Stomach (tissue), 9 donors: Measurements from ENCODE around the gene MIPOL1. TPM values are rescaled to one million over a fixed set of nuclear protein-coding genes. Genes with fewer than 3 reads are reported as not detected.

Experiments used
- DNase-seq, 2 donors: peaks; one replicate each; pipeline versions ENCODE4 v3.0.0 to v3.0.0-alpha.2; 2013 to 2019
- H3K27ac ChIP-seq, 5 donors: fragments of 200-600 bp in 4 of 5; sonication (generic) in 4 of 5; one replicate each; pipeline ENCODE4 v1.5.1; 2013 to 2019; ENCODE audit warnings: mild to moderate bottlenecking in 1 of 5, moderate library complexity in 1 of 5
- H3K27me3 ChIP-seq, 3 donors: fragments of 200-600 bp; sonication (generic); one replicate each; pipeline ENCODE4 v1.5.1; 2017 to 2019; ENCODE audit warnings: mixed run types in 1 of 3
- H3K36me3 ChIP-seq, 4 donors: fragments of 200-600 bp; sonication (generic); 1 replicate in 3 of 4; 2 replicates in 1 of 4; pipeline ENCODE4 v1.5.1; 2016 to 2019
- H3K4me1 ChIP-seq, 4 donors: fragments of 200-600 bp; sonication (generic); one replicate each; pipeline ENCODE4 v1.5.1; 2016 to 2019
- H3K4me3 ChIP-seq, 4 donors: fragments of 200-600 bp; sonication (generic) in 3 of 4; one replicate each; pipeline ENCODE4 v1.5.1; 2016 to 2019; ENCODE audit warnings: mild to moderate bottlenecking in 1 of 4
- H3K9me3 ChIP-seq, 4 donors: fragments of 200-600 bp; sonication (generic); one replicate each; pipeline ENCODE4 v1.5.1; 2016 to 2019
- EP300 ChIP-seq: sonication (generic); formaldehyde crosslinking; IDR thresholded peaks from one replicate; pipeline ENCODE4 v1.6.1; 2017; ENCODE audit warnings: antibody characterized with exemption
- POLR2A ChIP-seq, 4 donors: fragments of 450-650 bp; IDR thresholded peaks; one replicate each; pipeline ENCODE4 v1.6.1; 2016; ENCODE audit warnings: antibody characterized with exemption in 4 of 4, control low read depth in 2 of 4, mild to moderate bottlenecking in 1 of 4, moderate library complexity in 1 of 4
- POLR2AphosphoS5 ChIP-seq, 3 donors: sonication (generic); formaldehyde crosslinking; IDR thresholded peaks; one replicate each; pipeline ENCODE4 v1.6.1; 2016; ENCODE audit warnings: antibody characterized with exemption in 3 of 3
- WGBS, 5 donors: extraction: QIAGEN DNeasy Blood & Tissue Kit in 3 of 5; methylation state at CpG; one replicate each; pipeline versions ENCODE4 v1.1.5 to v1.1.7; 2013 to 2018; 5-methylcytosine and 5-hydroxymethylcytosine counted together
- intact Hi-C: fragments of 100-400 bp; cut with DNase I; formaldehyde crosslinking; loops from one replicate; pipeline ENCODE4 v1.15.1; 2023; ENCODE audit warnings: low total_unique reads
- polyA plus RNA-seq, 3 donors: library from polyadenylated mRNA; stranded (reverse); fragments of 200-250 nt; gene quantifications; one replicate each; pipeline ENCODE4 v1.2.3, GENCODE V29; 2013
- total RNA-seq, 5 donors: library from RNA; depleted of rRNA; stranded (reverse); fragments of >200 nt; gene quantifications; one replicate each; pipeline versions ENCODE4 v1.1.0 to v1.2.3, GENCODE V29; 2014 to 2016
- TF ChIP-seq, protein P1 (sequence below), 7 experiments: fragments of 450-650 bp in 4 of 7; fragments of 200-600 bp in 3 of 7; sonication (generic) in 3 of 7; IDR thresholded peaks; one replicate each; pipeline ENCODE4 v1.5.1; 2016 to 2019; ENCODE audit warnings: antibody characterized with exemption in 7 of 7, control low read depth in 2 of 7, mild to moderate bottlenecking in 1 of 7
- donor health status: healthy with polysubstance abuse.
- donor health status: Bipolar disorder and iron deficiency.
- donor health status: healthy.

MIPOL1 gene
- total and polyA plus RNA-seq, 8 donors: 2.2 to 133 (median 15.8) TPM

DNA sequence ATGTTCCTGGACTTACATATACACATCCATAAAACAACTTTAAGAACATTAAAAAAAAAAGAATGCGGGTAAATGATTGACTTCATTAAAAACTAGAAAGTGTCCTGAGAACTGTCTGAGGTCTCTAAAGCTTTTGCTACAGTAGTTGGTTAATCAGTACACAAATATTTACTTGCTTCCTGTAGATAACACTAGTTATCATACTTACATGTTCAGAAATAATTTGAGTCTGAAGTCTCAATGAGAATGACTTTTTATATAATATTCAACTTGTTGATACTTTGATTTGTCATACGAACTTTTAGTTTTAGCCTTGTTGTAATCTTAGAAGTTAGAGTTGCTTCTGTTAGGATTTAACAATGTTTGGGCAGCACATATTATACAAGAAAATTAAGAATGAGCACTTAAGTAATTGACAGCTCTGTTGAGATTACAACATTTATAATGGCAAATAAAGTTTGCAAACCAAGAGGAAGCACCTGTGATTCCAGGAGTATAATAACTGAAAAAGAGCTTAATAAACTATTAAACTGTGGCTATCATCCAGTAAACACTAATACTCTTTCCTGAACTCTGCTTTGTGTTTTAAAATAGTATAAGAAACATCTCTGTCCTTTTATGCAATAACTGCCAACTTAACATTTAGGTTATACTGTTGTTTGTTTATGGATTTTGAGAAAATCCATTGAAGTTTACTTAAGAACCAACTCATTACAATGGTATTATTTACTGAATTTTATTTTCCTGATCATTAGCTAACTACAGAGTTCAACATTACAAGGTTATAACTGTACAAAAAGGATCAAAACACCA lies 131.7 kb downstream of the MIPOL1 start:
- intact Hi-C loops: no loop called here
- 32 to 48% (median 37%) methylated on average over 2 of the region's 2 CpGs for WGBS, 5 donors
- peaks cover 0 to 7% (median 3%) of the 10 kb centered on the region in 4 donors for H3K9me3 ChIP-seq
- H3K4me1 ChIP-seq: peaks cover 0 to 6% (median 0%) of the 10 kb centered on the region in 4 donors
- TF ChIP-seq EP300 (no peak), POLR2AphosphoS5 (IDR thresholded peaks at IDR 0.05) (no peak), POLR2A (IDR thresholded peaks at IDR 0.05) (no peak)
- TF ChIP-seq, protein P1, sequence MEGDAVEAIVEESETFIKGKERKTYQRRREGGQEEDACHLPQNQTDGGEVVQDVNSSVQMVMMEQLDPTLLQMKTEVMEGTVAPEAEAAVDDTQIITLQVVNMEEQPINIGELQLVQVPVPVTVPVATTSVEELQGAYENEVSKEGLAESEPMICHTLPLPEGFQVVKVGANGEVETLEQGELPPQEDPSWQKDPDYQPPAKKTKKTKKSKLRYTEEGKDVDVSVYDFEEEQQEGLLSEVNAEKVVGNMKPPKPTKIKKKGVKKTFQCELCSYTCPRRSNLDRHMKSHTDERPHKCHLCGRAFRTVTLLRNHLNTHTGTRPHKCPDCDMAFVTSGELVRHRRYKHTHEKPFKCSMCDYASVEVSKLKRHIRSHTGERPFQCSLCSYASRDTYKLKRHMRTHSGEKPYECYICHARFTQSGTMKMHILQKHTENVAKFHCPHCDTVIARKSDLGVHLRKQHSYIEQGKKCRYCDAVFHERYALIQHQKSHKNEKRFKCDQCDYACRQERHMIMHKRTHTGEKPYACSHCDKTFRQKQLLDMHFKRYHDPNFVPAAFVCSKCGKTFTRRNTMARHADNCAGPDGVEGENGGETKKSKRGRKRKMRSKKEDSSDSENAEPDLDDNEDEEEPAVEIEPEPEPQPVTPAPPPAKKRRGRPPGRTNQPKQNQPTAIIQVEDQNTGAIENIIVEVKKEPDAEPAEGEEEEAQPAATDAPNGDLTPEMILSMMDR (IDR thresholded peaks at IDR 0.05): no peak
- peaks cover 0 to 5% (median 0%) of the 10 kb centered on the region in 4 donors for H3K36me3 ChIP-seq
- no peaks in the 10 kb centered on the region for H3K27me3 ChIP-seq
- no peak overlapping the region for H3K4me3 ChIP-seq
- DNase-seq: no peak
- no peak overlapping the region for H3K27ac ChIP-seq

DNA sequence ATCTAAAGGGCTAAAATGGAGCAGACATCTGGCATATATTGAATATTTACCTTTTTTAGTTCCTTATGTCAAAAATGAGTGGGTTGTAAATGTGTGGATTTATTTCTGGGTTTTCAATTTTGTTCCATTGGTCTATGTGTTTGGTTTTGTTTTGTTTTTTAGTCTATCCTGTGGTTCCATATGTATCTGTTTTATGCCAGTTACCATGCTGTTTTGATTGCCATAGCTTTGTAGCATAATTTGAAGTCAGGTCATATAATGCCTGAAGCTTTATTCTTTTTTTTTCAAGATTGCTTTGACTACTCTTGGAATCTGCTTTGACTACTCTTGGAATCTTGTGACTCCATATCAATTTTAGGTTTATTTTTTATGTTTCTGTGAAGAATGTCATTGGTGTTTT lies 133.2 kb downstream of the MIPOL1 start:
- Histone ChIP-seq H3K27ac (no peak overlapping the region), H3K27me3 (no peaks in the 10 kb centered on the region), H3K9me3 (peaks cover 0 to 7% (median 3%) of the 10 kb centered on the region in 4 donors), H3K4me3 (no peak overlapping the region), H3K4me1 (peaks cover 0 to 6% (median 0%) of the 10 kb centered on the region in 4 donors), H3K36me3 (peaks cover 0 to 5% (median 0%) of the 10 kb centered on the region in 4 donors)
- TF ChIP-seq POLR2A (IDR thresholded peaks at IDR 0.05) (no peak), POLR2AphosphoS5 (IDR thresholded peaks at IDR 0.05) (no peak), EP300 (no peak)
- TF ChIP-seq, protein P1 (IDR thresholded peaks at IDR 0.05): no peak
- intact Hi-C loops: no loop called here
- no peak for DNase-seq

DNA sequence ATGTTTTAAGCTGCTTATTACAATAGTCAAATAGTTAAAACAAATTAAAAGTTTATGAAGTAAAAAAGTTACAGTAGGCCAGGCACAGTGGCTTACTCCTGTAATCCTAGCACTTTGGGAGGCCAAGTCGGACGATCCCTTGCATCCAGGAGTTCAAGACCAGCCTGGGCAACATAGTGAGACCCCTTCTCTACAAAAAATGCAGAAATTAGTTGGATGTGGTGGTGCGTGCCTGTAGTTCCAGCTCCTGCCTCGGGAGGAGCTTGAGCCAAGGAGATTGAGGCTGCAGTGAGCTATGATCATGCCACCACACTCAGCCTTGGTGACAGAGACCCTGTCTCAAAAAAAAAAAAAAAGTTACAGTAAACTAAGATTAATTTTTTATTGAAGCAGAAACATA lies 142.6 kb downstream of the MIPOL1 start:
- H3K4me1 ChIP-seq: peaks cover 0 to 9% (median 0%) of the 10 kb centered on the region in 4 donors
- WGBS, 5 donors: 84 to 91% (median 89%) methylated on average over 4 of the region's 4 CpGs
- no peaks in the 10 kb centered on the region for H3K27me3 ChIP-seq
- intact Hi-C loops: no loop called here
- H3K27ac ChIP-seq: no peak overlapping the region
- no peaks in the 10 kb centered on the region for H3K9me3 ChIP-seq
- H3K4me3 ChIP-seq: no peak overlapping the region
- TF ChIP-seq, protein P1 (IDR thresholded peaks at IDR 0.05): no peak
- no peak for TF ChIP-seq POLR2A (IDR thresholded peaks at IDR 0.05)
- no peak for TF ChIP-seq EP300
- no peak for TF ChIP-seq POLR2AphosphoS5 (IDR thresholded peaks at IDR 0.05)
- no peaks in the 10 kb centered on the region for H3K36me3 ChIP-seq
- DNase-seq: no peak

DNA sequence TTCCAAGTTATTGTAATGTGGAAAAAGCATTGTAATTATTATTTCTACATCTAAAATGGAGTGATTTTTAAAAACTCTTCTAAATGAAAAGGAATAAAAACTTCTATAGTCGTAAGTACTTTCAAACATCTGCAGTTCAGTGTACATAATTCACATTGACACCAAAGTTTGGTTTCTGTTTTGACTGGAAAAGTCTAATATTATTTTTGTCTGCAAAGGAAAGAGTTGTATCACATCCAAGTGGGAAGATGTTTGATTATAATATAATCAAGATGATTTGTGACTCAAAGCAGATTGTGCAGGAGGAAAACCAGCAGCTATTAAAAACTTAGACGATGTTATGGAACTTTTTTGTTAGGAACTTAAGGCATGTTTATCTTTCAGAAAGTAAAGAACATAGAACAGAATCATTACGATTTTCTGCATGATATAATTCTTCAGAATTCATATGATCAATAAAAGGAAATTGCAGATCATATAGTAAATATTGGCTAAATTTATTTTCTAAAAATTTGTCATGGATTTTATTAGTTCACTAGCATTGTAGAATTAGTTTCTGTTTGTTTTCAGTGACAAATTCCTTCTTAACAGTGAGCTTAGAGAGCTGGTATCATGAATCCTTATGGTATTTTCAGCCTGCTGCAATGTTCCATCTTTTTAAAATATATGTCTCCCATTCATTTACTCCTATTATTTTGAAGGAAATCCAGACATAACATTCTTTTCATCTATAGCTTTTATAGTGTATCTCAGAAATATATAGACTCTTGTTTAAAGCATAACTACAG lies 145.8 kb downstream of the MIPOL1 start:
- H3K4me1 ChIP-seq: peaks cover 0 to 9% (median 0%) of the 10 kb centered on the region in 4 donors
- WGBS, 5 donors: 17 to 32% (median 21%) methylated on average over 3 of the region's 3 CpGs
- intact Hi-C loops: no loop called here
- peak in 1 of 2 donors; percentile 21 for DNase-seq
- no peak overlapping the region for H3K4me3 ChIP-seq
- H3K27ac ChIP-seq: no peak overlapping the region
- H3K9me3 ChIP-seq: no peaks in the 10 kb centered on the region
- H3K27me3 ChIP-seq: no peaks in the 10 kb centered on the region
- TF ChIP-seq POLR2A (IDR thresholded peaks at IDR 0.05): no peak
- TF ChIP-seq, protein P1 (IDR thresholded peaks at IDR 0.05): no peak
- TF ChIP-seq EP300: no peak
- no peaks in the 10 kb centered on the region for H3K36me3 ChIP-seq
